GM10266 (cell line): ENCODE measurements around the gene ACTL9.
"Not testable (repeated sequence)": the region's sequence is repeated elsewhere in the genome, so short reads cannot be mapped to it uniquely, and the experiment has no call there.

Source experiments
- DNase-seq: peaks from one replicate; pipeline ENCODE4 v3.0.0; 2012; ENCODE audit errors: extremely low spot score
- CTCF ChIP-seq: IDR thresholded peaks from 2 replicates; pipeline ENCODE4 v1.5.1; 2012; ENCODE audit warnings: mild to moderate bottlenecking, low read depth; ENCODE audit not compliant: control insufficient read depth, insufficient read depth; ENCODE audit errors: missing control alignments

Gene ACTL9

DNA sequence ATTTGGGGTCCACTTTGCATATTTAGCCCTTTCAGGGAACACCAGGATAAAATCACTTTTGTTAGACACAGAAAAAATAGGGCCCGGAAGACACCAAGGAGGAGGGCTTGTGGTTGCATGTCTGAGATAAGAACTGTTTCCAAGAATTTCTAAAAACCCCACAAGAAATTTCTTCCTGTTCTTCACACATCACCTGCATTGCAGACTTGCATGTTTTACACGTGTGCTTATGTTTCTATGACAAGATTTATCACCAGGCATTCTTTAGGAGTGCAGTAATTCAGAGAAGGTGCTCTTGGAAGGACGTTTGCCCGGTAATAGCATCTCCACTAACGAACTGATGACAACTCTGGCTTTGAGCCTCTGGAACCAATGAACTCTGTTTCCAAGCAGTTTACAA lies 7.1 kb upstream of the ACTL9 start:
- no peak for TF ChIP-seq CTCF

GRCh38 chr19:8705304-8705703 lies 6.7 kb upstream of the ACTL9 start:
- DNase-seq, result not testable (repeated sequence)

More for the DNA sequence above, 7.1 kb upstream of the ACTL9 start:
- DNase-seq, result no peak

- TF ChIP-seq CTCF, result no peak
- no peak for DNase-seq
These were observed 4.6 kb upstream of the ACTL9 start for GRCh38 chr19:8703223-8703622.

- no peak for DNase-seq
These were observed 3.8 kb upstream of the ACTL9 start for GRCh38 chr19:8702350-8702749.

DNA sequence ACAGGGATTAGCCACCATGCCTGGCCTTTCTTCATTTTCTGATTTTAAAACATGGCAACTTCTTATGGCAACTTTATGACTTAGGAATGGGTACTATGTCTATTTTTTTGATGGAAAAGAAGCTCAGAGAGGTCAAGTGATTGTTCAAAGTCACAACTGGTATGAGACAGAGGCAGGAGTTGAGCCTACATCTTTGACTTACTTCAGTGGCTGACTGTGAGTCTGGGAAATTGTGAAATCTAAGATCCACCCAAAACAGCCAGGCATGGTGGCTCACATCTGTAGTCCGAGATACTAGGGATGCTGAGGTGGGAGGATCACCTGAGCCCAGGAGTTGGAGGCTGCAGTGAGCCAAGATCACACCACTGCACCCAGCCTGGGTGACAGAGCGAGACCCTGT lies 2.4 kb upstream of the ACTL9 start:
- no peak for TF ChIP-seq CTCF
- DNase-seq, result no peak

More at GRCh38 chr19:8702350-8702749, 3.8 kb upstream of the ACTL9 start:
- TF ChIP-seq CTCF, result no peak

DNA sequence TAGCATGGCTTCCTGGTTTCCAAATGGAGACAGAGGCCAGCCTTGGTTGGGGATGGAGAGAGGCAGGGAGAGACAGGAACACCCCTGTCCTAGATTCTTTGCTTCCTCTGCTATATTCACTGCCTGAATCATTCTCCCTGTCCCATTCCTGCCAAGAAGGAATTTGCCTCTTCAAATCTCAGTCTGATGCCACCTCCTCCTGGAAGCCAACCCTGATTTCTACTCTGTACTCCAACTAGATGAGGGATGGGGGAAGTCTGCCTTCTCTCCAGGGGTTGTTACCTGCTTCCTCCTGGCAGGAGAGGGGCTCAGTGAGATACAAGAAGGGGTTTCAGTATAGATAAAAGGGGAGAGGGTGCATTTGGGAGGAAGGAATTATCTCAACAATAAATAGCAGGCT lies 1.3 kb upstream of the ACTL9 start:
- TF ChIP-seq CTCF, result no peak
- DNase-seq, result no peak

DNA sequence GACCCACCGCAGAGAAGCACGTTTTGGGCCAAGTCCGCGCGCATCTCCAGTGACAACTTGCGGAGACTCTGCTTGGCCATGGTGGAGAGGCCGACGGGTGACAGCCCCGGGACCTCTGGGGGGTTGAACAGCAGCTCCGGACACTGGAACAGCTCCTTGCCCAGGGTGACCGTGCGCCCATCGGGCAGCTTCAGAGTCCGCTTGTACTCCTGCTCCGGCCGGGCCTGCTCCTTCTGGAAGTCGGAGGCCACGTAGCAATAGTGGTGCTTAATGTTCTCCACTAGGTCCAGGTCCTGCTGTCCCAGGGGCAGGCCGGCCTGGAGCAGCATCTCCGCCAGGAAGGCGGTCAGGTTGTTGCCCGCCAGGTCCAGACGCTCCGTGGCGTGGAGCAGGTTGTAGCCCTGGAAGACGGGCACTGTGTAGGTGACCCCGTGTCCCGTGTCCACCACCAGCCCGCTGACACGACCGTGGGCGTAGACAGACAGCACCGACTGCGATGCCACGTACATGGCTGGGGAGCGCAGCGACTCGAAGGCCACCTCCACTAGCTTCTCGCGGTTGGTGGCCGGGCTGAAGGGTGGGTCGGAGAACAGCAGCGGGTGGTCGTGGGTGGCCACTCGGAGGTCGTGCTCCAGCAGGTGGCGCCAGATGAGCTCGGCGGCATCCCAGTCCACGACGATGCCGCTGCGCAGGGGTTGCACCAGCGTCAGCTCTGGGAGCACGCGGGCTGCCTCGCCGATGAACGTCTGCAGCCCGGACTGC lies 743 bp downstream of the ACTL9 start:
- DNase-seq, result no peak
- no peak for TF ChIP-seq CTCF

- DNase-seq, result no peak
- TF ChIP-seq CTCF, result no peak
These were observed 1.6 kb downstream of the ACTL9 start for GRCh38 chr19:8696993-8697392.
